HCT116 (cell line): ENCODE data around the gene RUNX1.

Experiments
- CBX3 ChIP-seq: IDR thresholded peaks from 2 replicates; pipeline ENCODE4 v1.6.1; 2012; ENCODE audit warnings: low read depth
- CTCF ChIP-seq, 3 experiments: fragments of 200-600 bp in 1 of 3; sonication (generic) in 1 of 3; IDR thresholded peaks in 2 of 3; conservative IDR thresholded peaks in 1 of 3; 2 replicates each; pipeline ENCODE4 v1.5.1; 2012 to 2017; ENCODE audit warnings: low read depth in 2 of 3, low read length in 2 of 3, antibody characterized with exemption in 1 of 3, borderline replicate concordance in 1 of 3, control low read depth in 1 of 3, mild to moderate bottlenecking in 1 of 3, mixed read lengths in 1 of 3, mixed run types in 1 of 3, moderate library complexity in 1 of 3; ENCODE audit not compliant: insufficient read depth in 1 of 3
- POLR2A ChIP-seq: IDR thresholded peaks from 2 replicates; pipeline ENCODE4 v1.7.0; 2011; ENCODE audit warnings: borderline replicate concordance; ENCODE audit not compliant: insufficient read depth, insufficient read length; ENCODE audit errors: extremely low read depth
- RAD21 ChIP-seq: IDR thresholded peaks from 2 replicates; pipeline ENCODE4 v1.6.1; 2012; ENCODE audit warnings: low read depth, mild to moderate bottlenecking
- ZNF274 ChIP-seq: fragments of 200-500 bp; sonication (Bioruptor generic); IDR thresholded peaks from 2 replicates; pipeline ENCODE4 v1.6.1; 2014; ENCODE audit warnings: mild to moderate bottlenecking, low read depth, low read length, inconsistent platforms

- TF ChIP-seq RAD21: no peak
- no peak for TF ChIP-seq CTCF (IDR thresholded peaks at IDR 0.05 in 2 of 3, conservative IDR thresholded peaks at IDR 0.05 in 1 of 3; ENCODE audit: borderline replicate concordance in 1 of 3, insufficient read depth in 1 of 3, low read depth in 2 of 3, low read length in 2 of 3)
- no peak for TF ChIP-seq CBX3
- TF ChIP-seq POLR2A: no peak
- TF ChIP-seq ZNF274: no peak
Observed at GRCh38 chr21:34925597-34925996, 123.5 kb downstream of the RUNX1 start.
